GM15510 (cell line): ENCODE results near the gene TNFSF18.

Source experiments
- POLR2A ChIP-seq: IDR thresholded peaks from 3 replicates; pipeline ENCODE4 v1.6.1; 2011; ENCODE audit warnings: borderline replicate concordance; ENCODE audit not compliant: insufficient read length; ENCODE audit errors: extremely low read depth

TNFSF18 gene

DNA sequence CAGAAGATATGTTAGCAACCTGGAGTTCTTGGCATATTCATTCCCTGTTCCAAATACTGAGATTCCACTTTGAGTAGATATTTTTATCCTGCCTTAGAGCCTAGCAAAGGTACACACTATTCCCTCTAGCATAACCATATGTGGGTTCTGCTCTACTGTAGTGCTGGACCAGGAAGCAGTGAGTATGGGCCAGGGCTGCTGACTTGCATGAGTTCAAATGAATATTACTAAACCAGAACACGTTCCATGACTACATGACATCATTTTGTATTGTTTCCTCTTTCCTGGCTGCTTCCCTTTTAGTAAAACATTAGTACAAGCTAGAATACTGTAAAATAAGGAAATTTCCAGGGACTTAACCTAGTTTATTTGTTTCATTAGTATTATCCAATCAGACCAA lies 41.1 kb downstream of the TNFSF18 start:
- TF ChIP-seq POLR2A, result no peak

GRCh38 chr1:173005196-173005864 lies 45.4 kb downstream of the TNFSF18 start:
- TF ChIP-seq POLR2A, result no peak

GRCh38 chr1:173002891-173003838 lies 47.6 kb downstream of the TNFSF18 start:
- TF ChIP-seq POLR2A, result no peak

GRCh38 chr1:172999349-172999748 lies 51.4 kb downstream of the TNFSF18 start:
- no peak for TF ChIP-seq POLR2A

- TF ChIP-seq POLR2A, result no peak
Observed at GRCh38 chr1:172997941-172998361, 52.8 kb downstream of the TNFSF18 start.

DNA sequence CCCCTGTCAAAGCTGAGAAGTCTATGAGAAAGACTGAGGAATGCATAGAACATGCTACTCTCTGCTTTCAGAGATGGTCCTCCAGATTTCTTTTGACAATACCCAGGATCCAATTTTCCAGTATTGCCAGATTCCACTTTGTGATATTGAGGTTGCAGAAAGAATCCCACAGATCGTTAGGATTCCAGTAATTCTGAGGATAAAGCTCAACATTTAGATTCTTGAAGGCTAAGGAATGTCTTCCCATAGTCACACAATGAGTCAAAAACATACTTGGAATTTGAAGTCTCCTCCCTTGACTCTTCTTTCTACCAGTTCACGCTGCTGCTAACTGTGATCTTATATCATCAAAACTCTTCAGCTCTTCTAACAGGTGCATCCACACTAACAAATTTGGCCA lies 57.1 kb downstream of the TNFSF18 start:
- no peak for TF ChIP-seq POLR2A

GRCh38 chr1:172991674-172992400 lies 58.9 kb downstream of the TNFSF18 start:
- TF ChIP-seq POLR2A, result no peak

GRCh38 chr1:172990598-172991215 lies 60.0 kb downstream of the TNFSF18 start:
- TF ChIP-seq POLR2A, result no peak
